ENCODE results near the gene SMPDL3B. TPM values are rescaled to one million over a fixed set of nuclear protein-coding genes. Genes with fewer than 3 reads are reported as not detected.

SMPDL3B gene
- total and polyA plus RNA-seq, 2 of the 13 experiments (the other 11 are each of a cell fraction or from before 2014, with no cell fraction given) = 0.29 to 1.3 TPM

DNA sequence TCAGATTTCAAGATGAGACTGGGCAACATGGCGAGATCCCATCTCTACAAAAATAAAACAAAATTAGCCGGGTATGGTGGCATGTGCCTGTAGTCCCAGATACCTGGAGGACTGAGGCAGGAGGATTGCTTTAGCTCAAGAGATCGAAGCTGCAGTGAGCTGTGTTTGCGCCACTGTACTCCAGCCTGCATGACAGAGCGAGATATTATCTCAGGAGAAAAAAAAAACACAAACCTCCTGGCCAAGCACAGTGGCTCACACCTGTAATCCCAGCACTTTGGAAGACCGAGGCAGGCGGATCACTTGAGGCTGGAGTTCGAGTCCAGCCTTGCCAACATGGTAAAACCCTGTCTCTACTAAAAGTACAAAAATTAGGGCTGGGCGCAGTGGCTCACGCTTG is 67.8 kb downstream of the SMPDL3B start:
- H3K4me3 ChIP-seq (replicated peaks in 1 of 3; ENCODE audit: insufficient read depth in 1 of 3, low read depth in 2 of 3, low read length in 3 of 3) = no peak overlapping the region
- no peak for ATAC-seq
- 99% methylated on average over 10 of the region's 10 CpGs for WGBS (ENCODE audit: low lambda C conversion rate)
- H3K79me2 ChIP-seq (ENCODE audit: insufficient read depth, low read length) = no peaks in the 10 kb centered on the region
- no peaks in the 10 kb centered on the region for H3K27me3 ChIP-seq (ENCODE audit: control insufficient read depth in 1 of 2, insufficient read depth in 2 of 2, low read length in 2 of 2)
- intact Hi-C loops (cut with micrococcal nuclease; ENCODE audit: unreplicated experiment) = no loop called here
- H3K4me1 ChIP-seq (ENCODE audit: insufficient read depth, low read length) = no peaks in the 10 kb centered on the region
- TF ChIP-seq ESRRA (CRISPR knock-in tag; IDR thresholded peaks at IDR 0.05; ENCODE audit: low read depth) = no peak
- TF ChIP-seq TSC22D2 (CRISPR knock-in tag; IDR thresholded peaks at IDR 0.05; ENCODE audit: borderline replicate concordance) = no peak
- no peak for TF ChIP-seq ZMAT3 (CRISPR knock-in tag; conservative IDR thresholded peaks at IDR 0.05)
- TF ChIP-seq MBD4 (IDR thresholded peaks at IDR 0.05; ENCODE audit: borderline replicate concordance, low read length) = no peak
- no peak for TF ChIP-seq SMARCE1 (IDR thresholded peaks at IDR 0.05; ENCODE audit: borderline replicate concordance)
- no peak for TF ChIP-seq RARA (CRISPR knock-in tag; IDR thresholded peaks at IDR 0.05)
- TF ChIP-seq, protein P1, sequence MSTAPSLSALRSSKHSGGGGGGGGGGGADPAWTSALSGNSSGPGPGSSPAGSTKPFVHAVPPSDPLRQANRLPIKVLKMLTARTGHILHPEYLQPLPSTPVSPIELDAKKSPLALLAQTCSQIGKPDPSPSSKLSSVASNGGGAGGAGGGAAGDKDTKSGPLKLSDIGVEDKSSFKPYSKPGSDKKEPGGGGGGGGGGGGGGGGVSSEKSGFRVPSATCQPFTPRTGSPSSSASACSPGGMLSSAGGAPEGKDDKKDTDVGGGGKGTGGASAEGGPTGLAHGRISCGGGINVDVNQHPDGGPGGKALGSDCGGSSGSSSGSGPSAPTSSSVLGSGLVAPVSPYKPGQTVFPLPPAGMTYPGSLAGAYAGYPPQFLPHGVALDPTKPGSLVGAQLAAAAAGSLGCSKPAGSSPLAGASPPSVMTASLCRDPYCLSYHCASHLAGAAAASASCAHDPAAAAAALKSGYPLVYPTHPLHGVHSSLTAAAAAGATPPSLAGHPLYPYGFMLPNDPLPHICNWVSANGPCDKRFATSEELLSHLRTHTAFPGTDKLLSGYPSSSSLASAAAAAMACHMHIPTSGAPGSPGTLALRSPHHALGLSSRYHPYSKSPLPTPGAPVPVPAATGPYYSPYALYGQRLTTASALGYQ (CRISPR knock-in tag; IDR thresholded peaks at IDR 0.05) = no peak
- TF ChIP-seq HOXD1 (CRISPR knock-in tag; IDR thresholded peaks at IDR 0.05) = no peak
- TF ChIP-seq MAFK (conservative IDR thresholded peaks at IDR 0.05 in 1 of 2, IDR thresholded peaks at IDR 0.05 in 1 of 2; ENCODE audit: low read length in 2 of 2) = no peak
- TF ChIP-seq MXD3 (CRISPR knock-in tag; IDR thresholded peaks at IDR 0.05) = no peak
- no peak for TF ChIP-seq HNF1B (CRISPR knock-in tag; IDR thresholded peaks at IDR 0.05)
- TF ChIP-seq NONO (IDR thresholded peaks at IDR 0.05) = no peak
- no peak for TF ChIP-seq NONO (CRISPR knock-in tag; conservative IDR thresholded peaks at IDR 0.05)
- no peak for TF ChIP-seq BHLHE40 (IDR thresholded peaks at IDR 0.05; ENCODE audit: low read length)
- TF ChIP-seq NFKB2 (CRISPR knock-in tag; IDR thresholded peaks at IDR 0.05; ENCODE audit: borderline replicate concordance) = no peak
- no peak for TF ChIP-seq CHD4 (IDR thresholded peaks at IDR 0.05; ENCODE audit: borderline replicate concordance, low read length)
- TF ChIP-seq ZIK1 (CRISPR knock-in tag; IDR thresholded peaks at IDR 0.05; ENCODE audit: borderline replicate concordance, low read depth) = no peak
- no peak for TF ChIP-seq CBX1 (IDR thresholded peaks at IDR 0.05; ENCODE audit: low read depth)
- TF ChIP-seq GMEB1 (CRISPR knock-in tag; IDR thresholded peaks at IDR 0.05; ENCODE audit: borderline replicate concordance) = no peak
- TF ChIP-seq NFIC (IDR thresholded peaks at IDR 0.05; ENCODE audit: low read length) = no peak
- no peak for TF ChIP-seq ZFX (CRISPR knock-in tag; IDR thresholded peaks at IDR 0.05; ENCODE audit: low read depth)
- no peak overlapping the region for H3K27ac ChIP-seq (ENCODE audit: extremely low read length, insufficient read depth, low read length)
- no peak for DNase-seq (ENCODE audit: low spot score)
- in situ Hi-C loops (cut with HindIII; ENCODE audit: extremely low pct_ligation_motif_present, low pct_unique_long_range_greater_than_20kb) = no loop called here
- H3K9me3 ChIP-seq (ENCODE audit: low read length) = no peaks in the 10 kb centered on the region
- no peak overlapping the region for H2AFZ ChIP-seq (ENCODE audit: low read length)
- H3K36me3 ChIP-seq (replicated peaks in 1 of 2; ENCODE audit: control insufficient read depth in 1 of 2, insufficient read depth in 2 of 2, low read length in 2 of 2) = peaks cover 5 to 34% of the 10 kb centered on the region in 2 experiments; a peak in 3 of 5 replicates
- H3K4me2 ChIP-seq (ENCODE audit: low read depth, low read length) = no peak overlapping the region
- no TSS peak for BruUV-seq (replicated peaks)
- no peaks in the 10 kb centered on the region for H4K20me1 ChIP-seq (ENCODE audit: insufficient read depth, low read length)
- ChIA-PET CTCF (ENCODE audit: low intra/inter-chr PET ratio, low total read pairs) (no interaction called here), POLR2A (no interaction called here)
- no peak for FAIRE-seq
- no peak overlapping the region for H3K9ac ChIP-seq (ENCODE audit: insufficient read depth, low read depth, low read length)
